GM12874 (cell line): ENCODE data around the gene PRDM16.

Experiments
- TF ChIP-seq, protein P1 (sequence below): IDR thresholded peaks from 2 replicates; pipeline ENCODE4 v1.5.1; 2011; ENCODE audit warnings: low read depth, mild to moderate bottlenecking, control low read depth, low read length, moderate library complexity; ENCODE audit not compliant: insufficient read depth

Gene PRDM16

DNA sequence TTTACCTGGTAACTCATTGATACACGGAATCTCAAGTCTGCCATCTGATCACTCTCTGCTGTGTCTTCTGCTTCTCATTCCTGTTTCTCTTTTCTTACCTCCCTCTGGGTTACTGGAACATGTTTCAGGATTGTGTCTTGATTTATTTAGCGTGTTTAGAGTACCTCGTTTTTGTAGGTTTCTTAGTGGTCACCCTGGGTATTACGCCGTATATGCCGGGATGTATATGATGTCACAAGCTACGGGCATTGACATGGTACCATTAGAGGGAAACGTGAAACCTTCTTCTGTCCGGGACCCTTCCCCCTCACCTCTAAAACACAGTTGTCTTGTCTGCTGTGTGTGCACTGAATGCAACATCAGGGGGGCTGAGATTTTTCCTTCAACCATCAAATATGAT is 45.0 kb upstream of the PRDM16 start:
- TF ChIP-seq, protein P1, sequence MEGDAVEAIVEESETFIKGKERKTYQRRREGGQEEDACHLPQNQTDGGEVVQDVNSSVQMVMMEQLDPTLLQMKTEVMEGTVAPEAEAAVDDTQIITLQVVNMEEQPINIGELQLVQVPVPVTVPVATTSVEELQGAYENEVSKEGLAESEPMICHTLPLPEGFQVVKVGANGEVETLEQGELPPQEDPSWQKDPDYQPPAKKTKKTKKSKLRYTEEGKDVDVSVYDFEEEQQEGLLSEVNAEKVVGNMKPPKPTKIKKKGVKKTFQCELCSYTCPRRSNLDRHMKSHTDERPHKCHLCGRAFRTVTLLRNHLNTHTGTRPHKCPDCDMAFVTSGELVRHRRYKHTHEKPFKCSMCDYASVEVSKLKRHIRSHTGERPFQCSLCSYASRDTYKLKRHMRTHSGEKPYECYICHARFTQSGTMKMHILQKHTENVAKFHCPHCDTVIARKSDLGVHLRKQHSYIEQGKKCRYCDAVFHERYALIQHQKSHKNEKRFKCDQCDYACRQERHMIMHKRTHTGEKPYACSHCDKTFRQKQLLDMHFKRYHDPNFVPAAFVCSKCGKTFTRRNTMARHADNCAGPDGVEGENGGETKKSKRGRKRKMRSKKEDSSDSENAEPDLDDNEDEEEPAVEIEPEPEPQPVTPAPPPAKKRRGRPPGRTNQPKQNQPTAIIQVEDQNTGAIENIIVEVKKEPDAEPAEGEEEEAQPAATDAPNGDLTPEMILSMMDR: no peak

DNA sequence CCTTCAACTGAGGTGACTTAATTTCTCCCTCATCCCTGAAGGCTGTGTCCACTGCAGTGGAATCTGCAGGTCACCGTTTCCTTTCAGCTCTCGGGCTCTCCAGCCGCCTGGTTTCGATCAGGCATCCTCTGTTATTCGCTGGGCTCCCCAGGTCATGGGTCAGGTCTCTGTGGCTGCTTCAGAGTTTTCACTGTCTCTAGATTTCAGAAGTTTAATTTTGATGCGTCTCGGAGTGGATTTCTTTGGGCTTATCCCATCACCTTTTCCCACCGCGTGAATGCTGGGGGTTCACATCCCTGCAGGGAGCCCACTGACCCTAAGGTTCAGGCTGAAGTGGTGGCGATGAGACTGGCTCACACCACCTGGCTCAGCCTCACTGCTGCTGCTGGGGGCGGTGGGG is 44.4 kb upstream of the PRDM16 start:
- TF ChIP-seq, protein P1: no peak

GRCh38 chr1:3026124-3026523 is 42.9 kb upstream of the PRDM16 start:
- TF ChIP-seq, protein P1: no peak

DNA sequence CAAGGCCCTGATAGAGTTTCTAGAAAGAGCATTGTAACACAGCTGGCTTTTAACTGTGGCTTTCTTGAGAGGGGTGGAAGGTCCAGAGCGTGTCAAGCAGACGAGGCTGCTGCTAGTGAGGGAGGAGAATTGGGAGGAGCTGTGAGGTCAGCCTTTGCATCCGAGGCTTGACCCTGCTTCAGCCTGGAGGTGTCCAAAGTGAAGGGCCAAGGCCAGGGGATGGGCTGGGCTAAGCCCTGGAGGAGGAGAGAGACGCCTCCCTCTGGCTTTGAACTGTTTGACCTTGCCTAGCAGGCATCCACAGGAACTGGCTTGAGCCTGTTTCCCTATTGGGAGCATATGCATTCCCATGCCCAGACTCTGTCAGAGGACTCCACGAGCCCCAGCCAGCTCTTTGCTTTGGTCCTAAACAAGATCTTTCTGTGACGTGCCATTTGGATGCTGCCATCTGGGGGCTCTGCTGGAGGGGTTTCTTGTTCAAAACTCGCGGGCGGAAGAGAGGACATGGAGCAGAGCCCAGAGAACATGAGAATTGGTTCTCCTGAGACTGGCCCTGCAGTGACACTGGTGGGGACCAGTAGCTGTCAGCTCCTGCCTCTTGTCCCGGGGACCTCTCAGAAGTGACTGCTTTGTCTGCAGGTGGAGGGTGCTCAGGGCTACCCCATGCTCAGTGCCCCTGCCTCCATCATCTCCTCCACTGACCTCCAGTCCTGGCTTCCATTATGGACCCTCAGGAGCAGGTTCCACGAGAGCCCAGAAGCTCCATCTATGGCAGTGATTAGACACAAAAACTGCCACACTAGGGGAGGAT is 42.2 kb upstream of the PRDM16 start:
- TF ChIP-seq, protein P1: no peak

GRCh38 chr1:3027611-3028371 is 41.2 kb upstream of the PRDM16 start:
- TF ChIP-seq, protein P1: no peak

DNA sequence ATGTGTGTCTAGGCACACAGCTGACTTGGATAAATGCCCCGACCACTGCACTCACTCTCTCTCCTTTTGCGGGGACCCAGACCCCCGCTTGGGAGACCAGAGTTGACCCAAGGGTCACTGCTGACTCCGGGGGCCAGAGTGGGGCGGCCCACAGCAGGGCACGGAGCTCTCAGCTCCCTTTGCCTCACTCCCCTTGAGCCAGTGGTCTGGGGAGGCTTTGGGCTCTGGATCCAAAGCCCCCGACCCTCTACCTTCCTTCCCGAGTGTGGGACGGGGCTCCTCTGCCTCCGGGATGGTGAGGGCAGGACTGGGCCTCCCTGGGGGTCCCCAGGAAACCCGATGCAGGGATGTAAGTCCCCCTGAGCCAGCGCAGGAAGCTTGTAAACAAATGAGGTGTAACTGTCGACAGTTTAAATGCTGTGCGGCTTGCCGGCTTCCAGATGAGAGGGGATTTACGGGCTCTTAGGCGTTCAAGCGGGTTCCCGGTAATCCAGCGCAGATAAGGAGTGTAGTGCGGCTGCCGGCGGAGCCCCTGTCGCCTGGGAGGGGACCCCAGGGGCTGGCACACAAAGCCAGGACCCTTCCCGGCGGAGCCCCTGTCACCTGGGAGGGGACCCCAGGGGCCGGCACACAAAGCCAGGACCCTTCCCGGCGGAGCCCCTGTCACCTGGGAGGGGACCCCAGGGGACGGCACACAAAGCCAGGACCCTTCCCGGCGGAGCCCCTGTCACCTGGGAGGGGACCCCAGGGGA is 40.3 kb upstream of the PRDM16 start:
- TF ChIP-seq, protein P1: no peak

GRCh38 chr1:3029481-3029961 is 39.5 kb upstream of the PRDM16 start:
- TF ChIP-seq, protein P1: no peak
